Measurements from ENCODE around the gene LMAN2.

LMAN2 gene

GRCh38 chr5:177362610-177363507 is 11.4 kb upstream of the LMAN2 start:
- H3K9me3 ChIP-seq (ENCODE audit: control insufficient read depth, insufficient read depth, low read depth, low read length), result no peaks in the 10 kb centered on the region
- peak overlapping the region; percentile 48 for H3K4me3 ChIP-seq (ENCODE audit: low read depth, low read length)
- no peak overlapping the region for H3K27ac ChIP-seq (ENCODE audit: extremely low read depth, low read depth, low read length)
- ChIA-PET CTCF (interaction anchor here (1.4 to 1.8 kb wide), 3 partner anchors 8 to 28 kb away, joined by 3 to 6 read pairs (median 4); no protein-coding TSS in a partner anchor), POLR2A (interaction anchor here (0.6 to 1.4 kb wide), 2 partner anchors 11 to 826 kb away, joined by 3 to 7 read pairs; partner anchors contain the start of genes LMAN2 and RNF44)
- peaks cover 2% of the 10 kb centered on the region; the same call in 1 of the 2 replicates for H3K4me1 ChIP-seq (ENCODE audit: control insufficient read depth, insufficient read depth, low read length)
- H3K36me3 ChIP-seq (ENCODE audit: control insufficient read depth in 2 of 2, insufficient read depth in 1 of 2, low read length in 2 of 2), result no peaks in the 10 kb centered on the region
- TF ChIP-seq EGR2 (tag by site-specific recombination; IDR thresholded peaks at IDR 0.05; ENCODE audit: low read depth), result peak; percentile 65
- TF ChIP-seq BCL11A (tag by site-specific recombination; IDR thresholded peaks at IDR 0.05; ENCODE audit: low read depth), result 0 out of 2 replicates have a peak, but pooled peaks have one; percentile 23
- TF ChIP-seq IKZF3 (tag by site-specific recombination; IDR thresholded peaks at IDR 0.05), result peak; percentile 67
- peak; percentile 92 for TF ChIP-seq ZBTB17 (tag by site-specific recombination; IDR thresholded peaks at IDR 0.05)
- no peak for TF ChIP-seq ZNF843 (tag by site-specific recombination; IDR thresholded peaks at IDR 0.05)
- peak; percentile 97 for TF ChIP-seq GLIS2 (tag by site-specific recombination; IDR thresholded peaks at IDR 0.05)
- TF ChIP-seq ZFHX2 (tag by site-specific recombination; conservative IDR thresholded peaks at IDR 0.05), result peak; percentile 76
- TF ChIP-seq SP7 (tag by site-specific recombination; IDR thresholded peaks at IDR 0.05), result peak; percentile 74
- no peak for TF ChIP-seq ZNF580 (tag by site-specific recombination; IDR thresholded peaks at IDR 0.05)
- peak; percentile 55 for TF ChIP-seq ZIC2 (tag by site-specific recombination; IDR thresholded peaks at IDR 0.05)
- TF ChIP-seq GLIS1 (tag by site-specific recombination; IDR thresholded peaks at IDR 0.05), result peak; percentile 74; the same call in 1 of the 2 replicates
- no peak for TF ChIP-seq ZNF354C (tag by site-specific recombination; IDR thresholded peaks at IDR 0.05; ENCODE audit: borderline replicate concordance, low read depth)
- peak; percentile 67; the same call in 1 of the 2 replicates for TF ChIP-seq KLF17 (tag by site-specific recombination; IDR thresholded peaks at IDR 0.05)
- TF ChIP-seq ZNF777 (tag by site-specific recombination; IDR thresholded peaks at IDR 0.05; ENCODE audit: borderline replicate concordance), result peak; percentile 56; the same call in 1 of the 2 replicates
- TF ChIP-seq WT1 (tag by site-specific recombination; IDR thresholded peaks at IDR 0.05), result 0 out of 2 replicates have a peak, but pooled peaks have one; percentile 17
- no peak for TF ChIP-seq PBX3 (CRISPR knock-in tag; IDR thresholded peaks at IDR 0.05)
- no peak for TF ChIP-seq GLI4 (tag by site-specific recombination; IDR thresholded peaks at IDR 0.05)
- TF ChIP-seq KLF1 (tag by site-specific recombination; IDR thresholded peaks at IDR 0.05), result 0 out of 2 replicates have a peak, but pooled peaks have one; percentile 34
- peak; percentile 50; the same call in 1 of the 2 replicates for TF ChIP-seq ZNF2 (tag by site-specific recombination; IDR thresholded peaks at IDR 0.05)
- TF ChIP-seq HOXD13 (CRISPR knock-in tag; IDR thresholded peaks at IDR 0.05; ENCODE audit: borderline replicate concordance), result no peak
- TF ChIP-seq TSHZ1 (tag by site-specific recombination; IDR thresholded peaks at IDR 0.05; ENCODE audit: borderline replicate concordance), result no peak
- TF ChIP-seq ZNF341 (tag by site-specific recombination; IDR thresholded peaks at IDR 0.05; ENCODE audit: low read depth), result peak; percentile 96
- 0 out of 2 replicates have a peak, but pooled peaks have one; percentile 43 for TF ChIP-seq CTCF (tag by site-specific recombination; IDR thresholded peaks at IDR 0.05)
- peak; percentile 25 for TF ChIP-seq ZNF692 (tag by site-specific recombination; IDR thresholded peaks at IDR 0.05)
- peak; percentile 97 for TF ChIP-seq MZF1 (tag by site-specific recombination; IDR thresholded peaks at IDR 0.05; ENCODE audit: borderline replicate concordance)
- no peak for TF ChIP-seq SCRT2 (tag by site-specific recombination; IDR thresholded peaks at IDR 0.05)
- no peak for TF ChIP-seq ZNF221 (tag by site-specific recombination; IDR thresholded peaks at IDR 0.05; ENCODE audit: borderline replicate concordance)
- TF ChIP-seq ZEB2 (tag by site-specific recombination; IDR thresholded peaks at IDR 0.05), result peak; percentile 74; the same call in 1 of the 2 replicates
